Panc1 (cell line): ENCODE data around the gene CFAP100. TPM values are rescaled to one million over a fixed set of nuclear protein-coding genes. Genes with fewer than 3 reads are reported as not detected.
A peak's percentile ranks its signal among the peaks of the same experiment; 100 is the strongest.

Experiments
- ATAC-seq: fragments of 200-7000 bp; cut with Tn5 transposase; 2 replicates; pipeline ENCODE4 v1.9.1; 2020; ENCODE audit warnings: mild to moderate bottlenecking, moderate library complexity
- BruUV-seq: library from RNA; stranded (reverse); fragments of 400-500 nt; replicated peaks from 2 replicates; lab custom pipeline; 2021; lab: Mats Ljungman, UMichigan
- CTCF ChIA-PET: fragments of 300-600 bp; sonication (Branson Sonifier 250); formaldehyde crosslinking; loops from one replicate; lab custom pipeline; 2022; ENCODE audit warnings: antibody characterized with exemption; lab: Charles Lee
- POLR2A ChIA-PET: fragments of 300-600 bp; sonication (Branson Sonifier 250); formaldehyde crosslinking; loops from one replicate; lab custom pipeline; 2022; ENCODE audit warnings: antibody characterized with exemption; lab: Charles Lee
- DNase-seq: peaks from one replicate; pipeline ENCODE4 v3.0.0-alpha.2; 2010; ENCODE audit warnings: low read depth, low spot score
- H3K27ac ChIP-seq: 2 replicates; pipeline ENCODE4 v1.5.1; 2011; ENCODE audit warnings: mild to moderate bottlenecking, low read length, inconsistent platforms
- H3K27me3 ChIP-seq: fragments of 200-500 bp; sonication (Bioruptor generic); 2 replicates; pipeline ENCODE4 v1.6.0; 2014; ENCODE audit warnings: low read length, inconsistent platforms; ENCODE audit not compliant: control insufficient read depth, insufficient read depth
- H3K36me3 ChIP-seq: fragments of 200-500 bp; sonication (Bioruptor generic); 2 replicates; pipeline ENCODE4 v1.5.1; 2014; ENCODE audit warnings: inconsistent platforms, mild to moderate bottlenecking, low read length, moderate library complexity; ENCODE audit not compliant: control insufficient read depth, insufficient read depth
- H3K4me1 ChIP-seq: 2 replicates; pipeline ENCODE4 v1.5.1; 2011; ENCODE audit warnings: inconsistent platforms, mild to moderate bottlenecking, low read length, moderate library complexity; ENCODE audit not compliant: control insufficient read depth, insufficient read depth
- H3K4me3 ChIP-seq, 2 experiments: 2 replicates each; pipeline ENCODE4 v1.5.1; 2011 to 2012; ENCODE audit warnings: low read depth in 2 of 2, low read length in 2 of 2, mild to moderate bottlenecking in 2 of 2, inconsistent platforms in 1 of 2, moderate library complexity in 1 of 2
- H3K9me3 ChIP-seq: fragments of 200-500 bp; sonication (Bioruptor generic); 2 replicates; pipeline ENCODE4 v1.5.1; 2014; ENCODE audit warnings: low read depth, mild to moderate bottlenecking, inconsistent platforms, low read length, moderate library complexity; ENCODE audit not compliant: control insufficient read depth, insufficient read depth
- CTCF ChIP-seq: fragments of 450-650 bp; IDR thresholded peaks from 2 replicates; pipeline ENCODE4 v1.5.1; 2017; ENCODE audit warnings: mild to moderate bottlenecking
- POLR2AphosphoS5 ChIP-seq: IDR thresholded peaks from 2 replicates; pipeline ENCODE4 v1.6.1; 2012; ENCODE audit warnings: mild to moderate bottlenecking, low read depth, low read length, moderate library complexity
- REST ChIP-seq, 2 experiments: IDR thresholded peaks; 2 replicates each; pipeline ENCODE4 v1.6.1; 2011 to 2012; ENCODE audit warnings: low read depth in 2 of 2, control low read depth in 1 of 2, low read length in 1 of 2, mild to moderate bottlenecking in 1 of 2, moderate library complexity in 1 of 2; ENCODE audit not compliant: insufficient read depth in 1 of 2
- SIN3A ChIP-seq: IDR thresholded peaks from 2 replicates; pipeline ENCODE4 v1.6.1; 2012; ENCODE audit warnings: low read depth, mild to moderate bottlenecking, low read length, moderate library complexity, borderline replicate concordance; ENCODE audit not compliant: insufficient read depth
- TCF7L2 ChIP-seq: IDR thresholded peaks from 2 replicates; pipeline ENCODE4 v1.6.1; 2011; ENCODE audit warnings: mild to moderate bottlenecking, low read depth, low read length, inconsistent platforms
- in situ Hi-C: cut with HindIII; loops from 2 replicates; pipeline ENCODE4 v1.10.0; 2016; ENCODE audit warnings: low sequenced_read_pairs, low pct_unique_long_range_greater_than_20kb
- intact Hi-C: fragments of 100-400 bp; cut with micrococcal nuclease; formaldehyde crosslinking; loops from one replicate; pipeline ENCODE4 v1.10.0; 2022; ENCODE audit not compliant: unreplicated experiment
- total RNA-seq: library from RNA; stranded (reverse); gene quantifications from one replicate; pipeline ENCODE4 v1.2.1, GENCODE V29; 2021; ENCODE audit not compliant: unreplicated experiment

The CFAP100 gene
- total RNA-seq, 1 experiment from 2014 or later, result not detected

GRCh38 chr3:126469479-126469878, 74.8 kb downstream of the CFAP100 start:
- Histone ChIP-seq H3K36me3 (peaks cover 26% of the 10 kb centered on the region), H3K27ac (no peak overlapping the region), H3K4me1 (peaks cover 22% of the 10 kb centered on the region), H3K9me3 (no peaks in the 10 kb centered on the region), H3K4me3 (no peak overlapping the region), H3K27me3 (no peaks in the 10 kb centered on the region)
- BruUV-seq, result no TSS peak
- ChIA-PET CTCF (no interaction called here), POLR2A (no interaction called here)
- in situ Hi-C loops, result no loop called here
- ATAC-seq, result no peak
- intact Hi-C loops, result no loop called here
- no peak for DNase-seq
- TF ChIP-seq POLR2AphosphoS5 (no peak), SIN3A (no peak), CTCF (no peak), TCF7L2 (no peak)

- Histone ChIP-seq H3K9me3 (no peaks in the 10 kb centered on the region), H3K27me3 (no peaks in the 10 kb centered on the region), H3K36me3 (peaks cover 25% of the 10 kb centered on the region), H3K4me3 (peak overlapping the region; percentile 75 to 89), H3K4me1 (peaks cover 22% of the 10 kb centered on the region), H3K27ac (peak overlapping the region; percentile 53)
- no peak for TF ChIP-seq CTCF
- TF ChIP-seq REST (IDR thresholded peaks at IDR 0.05; ENCODE audit: insufficient read depth in 1 of 2, low read depth in 2 of 2, low read length in 1 of 2), result no peak
- TF ChIP-seq TCF7L2, result no peak
- TF ChIP-seq POLR2AphosphoS5, result no peak
- no peak for TF ChIP-seq SIN3A
- intact Hi-C loops, result no loop called here
- POLR2A ChIA-PET, result interaction anchor here (0.7 kb wide), 2 partner anchors 255 to 343 kb away, joined by 3 to 7 read pairs; no protein-coding TSS in a partner anchor
- BruUV-seq, result no TSS peak
- CTCF ChIA-PET, result no interaction called here
- no peak for DNase-seq
- ATAC-seq, result no peak
- in situ Hi-C loops, result no loop called here
Measured at GRCh38 chr3:126472277-126473006, 77.7 kb downstream of the CFAP100 start.
